ENCODE measurements around the gene C3.
"Not testable (repeated sequence)": the region's sequence is repeated elsewhere in the genome, so short reads cannot be mapped to it uniquely, and the experiment has no call there.

C3 gene

GRCh38 chr19:6712231-6712630, 8.2 kb downstream of the C3 start:
- no peak for DNase-seq

GRCh38 chr19:6711605-6712004, 8.8 kb downstream of the C3 start:
- no peak for DNase-seq

- no peak for DNase-seq
These were observed 9.4 kb downstream of the C3 start for GRCh38 chr19:6711078-6711361.

GRCh38 chr19:6710273-6711077, 10.0 kb downstream of the C3 start:
- DNase-seq = peak; percentile 56

- no peak for DNase-seq
These were observed 10.9 kb downstream of the C3 start for GRCh38 chr19:6709549-6709948.

GRCh38 chr19:6708913-6709312, 11.5 kb downstream of the C3 start:
- not testable (repeated sequence) for DNase-seq

GRCh38 chr19:6708346-6708745, 12.1 kb downstream of the C3 start:
- no peak for DNase-seq

GRCh38 chr19:6707658-6708018, 12.8 kb downstream of the C3 start:
- no peak for DNase-seq

GRCh38 chr19:6707011-6707657, 13.3 kb downstream of the C3 start:
- DNase-seq = no peak

- DNase-seq = no peak
These were observed 13.9 kb downstream of the C3 start for GRCh38 chr19:6706633-6706958.

- DNase-seq = no peak
These were observed 14.4 kb downstream of the C3 start for GRCh38 chr19:6705931-6706632.

GRCh38 chr19:6700586-6701316, 19.7 kb downstream of the C3 start:
- no peak for DNase-seq

- DNase-seq = no peak
These were observed 20.5 kb downstream of the C3 start for GRCh38 chr19:6699935-6700334.

GRCh38 chr19:6697291-6697690, 23.2 kb downstream of the C3 start:
- DNase-seq = peak; percentile 31

GRCh38 chr19:6696239-6696820, 24.1 kb downstream of the C3 start:
- no peak for DNase-seq

- DNase-seq = no peak
These were observed 26.2 kb downstream of the C3 start for GRCh38 chr19:6694147-6694815.

- no peak for DNase-seq
These were observed 26.8 kb downstream of the C3 start for GRCh38 chr19:6693681-6694080.

GRCh38 chr19:6693056-6693471, 27.4 kb downstream of the C3 start:
- no peak for DNase-seq

GRCh38 chr19:6692027-6692426, 28.4 kb downstream of the C3 start:
- DNase-seq = no peak

- DNase-seq = no peak
These were observed 29.1 kb downstream of the C3 start for GRCh38 chr19:6691342-6691741.

GRCh38 chr19:6690160-6690885, 30.1 kb downstream of the C3 start:
- no peak for DNase-seq

- no peak for DNase-seq
These were observed 33.3 kb downstream of the C3 start for GRCh38 chr19:6687114-6687513.
